ENCODE results near the gene TEX36.
"Not testable (repeated sequence)": the region's sequence is repeated elsewhere in the genome, so short reads cannot be mapped to it uniquely, and the experiment has no call there.

Gene TEX36

GRCh38 chr10:125691160-125691981, 8.4 kb upstream of the TEX36 start:
- no peak for DNase-seq

- DNase-seq, result no peak
Measured at GRCh38 chr10:125689955-125690569, 7.1 kb upstream of the TEX36 start.

- no peak for DNase-seq
Measured at GRCh38 chr10:125687507-125688185, 4.7 kb upstream of the TEX36 start.

- DNase-seq, result peak; percentile 7
Measured at GRCh38 chr10:125684581-125684980, 1.6 kb upstream of the TEX36 start.

GRCh38 chr10:125683821-125684220, 858 bp upstream of the TEX36 start:
- no peak for DNase-seq

GRCh38 chr10:125679436-125679835, 3.5 kb downstream of the TEX36 start:
- no peak for DNase-seq

- DNase-seq, result no peak
Measured at GRCh38 chr10:125672884-125673283, 10.1 kb downstream of the TEX36 start.

- DNase-seq, result no peak
Measured at GRCh38 chr10:125662584-125662983, 20.4 kb downstream of the TEX36 start.

GRCh38 chr10:125661941-125662515, 20.9 kb downstream of the TEX36 start:
- no peak for DNase-seq

- DNase-seq, result no peak
Measured at GRCh38 chr10:125661431-125661940, 21.5 kb downstream of the TEX36 start.

- no peak for DNase-seq
Measured at GRCh38 chr10:125659071-125659470, 23.9 kb downstream of the TEX36 start.

GRCh38 chr10:125656523-125656922, 26.4 kb downstream of the TEX36 start:
- no peak for DNase-seq

GRCh38 chr10:125653113-125653512, 29.9 kb downstream of the TEX36 start:
- not testable (repeated sequence) for DNase-seq

- no peak for DNase-seq
Measured at GRCh38 chr10:125646311-125646710, 36.7 kb downstream of the TEX36 start.

GRCh38 chr10:125641398-125641797, 41.6 kb downstream of the TEX36 start:
- DNase-seq, result no peak

GRCh38 chr10:125640653-125641052, 42.3 kb downstream of the TEX36 start:
- DNase-seq, result no peak

- no peak for DNase-seq
Measured at GRCh38 chr10:125639846-125640245, 43.1 kb downstream of the TEX36 start.

GRCh38 chr10:125638555-125638954, 44.4 kb downstream of the TEX36 start:
- DNase-seq, result no peak

- no peak for DNase-seq
Measured at GRCh38 chr10:125637496-125637895, 45.5 kb downstream of the TEX36 start.

GRCh38 chr10:125634606-125635005, 48.4 kb downstream of the TEX36 start:
- no peak for DNase-seq

- DNase-seq, result no peak
Measured at GRCh38 chr10:125633517-125633999, 49.4 kb downstream of the TEX36 start.

- no peak for DNase-seq
Measured at GRCh38 chr10:125631806-125632205, 51.2 kb downstream of the TEX36 start.

GRCh38 chr10:125629758-125630376, 53.1 kb downstream of the TEX36 start:
- no peak for DNase-seq
